Right kidney (tissue), 1 donor: ENCODE measurements around the gene ULBP2.
"Not testable (repeated sequence)": the region's sequence is repeated elsewhere in the genome, so short reads cannot be mapped to it uniquely, and the experiment has no call there.

Experiments used
- DNase-seq: peaks from one replicate; pipeline ENCODE4 v3.0.0-alpha.2; 2016

The ULBP2 gene

DNA sequence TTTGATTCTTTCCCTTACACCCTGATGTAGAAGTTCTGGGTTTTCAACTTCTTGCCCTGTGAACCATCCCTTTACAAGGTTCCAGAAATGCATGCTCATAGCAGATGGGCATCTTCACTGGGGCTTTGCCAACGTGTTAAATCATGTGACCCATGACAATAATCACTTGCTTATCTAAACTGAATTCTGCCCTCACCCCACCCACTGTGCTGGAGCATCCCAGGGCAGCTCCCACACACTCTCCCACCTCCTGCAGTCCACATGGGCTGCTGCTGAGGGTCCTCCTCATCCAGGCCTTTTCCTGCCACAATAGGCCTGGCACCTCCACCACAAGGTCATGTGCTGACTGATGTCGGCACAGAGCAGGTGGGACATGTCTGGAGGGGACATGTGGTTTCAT lies 26.2 kb downstream of the ULBP2 start:
- DNase-seq, result not testable (repeated sequence)

DNA sequence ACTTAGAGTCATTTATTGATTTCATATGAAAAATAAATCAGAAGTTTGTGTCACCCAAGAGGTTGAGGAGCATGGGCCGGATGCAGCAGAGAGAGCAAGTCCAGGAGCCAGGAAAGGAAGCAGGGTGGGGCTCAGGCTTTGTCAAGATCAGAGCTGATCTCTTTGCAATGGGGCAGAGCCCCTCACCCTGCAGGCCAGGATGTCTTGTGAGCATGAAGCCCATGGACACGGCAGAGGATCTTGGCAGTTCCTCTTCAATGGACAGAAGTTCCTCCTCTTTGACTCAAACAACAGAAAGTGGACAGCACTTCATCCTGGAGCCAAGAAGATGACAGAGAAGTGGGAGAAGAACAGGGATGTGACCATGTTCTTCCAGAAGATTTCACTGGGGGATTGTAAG lies 27.1 kb downstream of the ULBP2 start:
- DNase-seq, result not testable (repeated sequence)

DNA sequence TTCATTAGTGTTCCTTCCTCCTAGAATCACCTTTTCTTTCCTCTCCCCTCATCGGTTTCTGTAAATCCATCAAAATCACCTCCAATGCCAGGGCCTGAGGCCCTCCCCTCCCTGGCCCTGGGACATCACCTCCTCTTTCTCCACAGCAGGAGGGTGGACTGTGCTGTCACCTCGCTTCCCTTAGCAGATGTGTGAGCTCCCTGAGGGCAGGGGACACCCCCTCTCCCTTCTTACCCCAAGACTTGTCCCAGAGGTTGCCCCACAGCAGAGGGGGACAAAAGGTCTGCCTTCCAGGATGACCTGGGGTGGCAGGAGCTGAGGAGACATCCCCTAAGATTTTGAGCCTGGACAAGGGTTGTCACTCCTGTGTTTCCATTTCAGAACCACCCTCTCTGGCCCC lies 27.8 kb downstream of the ULBP2 start:
- DNase-seq, result no peak

DNA sequence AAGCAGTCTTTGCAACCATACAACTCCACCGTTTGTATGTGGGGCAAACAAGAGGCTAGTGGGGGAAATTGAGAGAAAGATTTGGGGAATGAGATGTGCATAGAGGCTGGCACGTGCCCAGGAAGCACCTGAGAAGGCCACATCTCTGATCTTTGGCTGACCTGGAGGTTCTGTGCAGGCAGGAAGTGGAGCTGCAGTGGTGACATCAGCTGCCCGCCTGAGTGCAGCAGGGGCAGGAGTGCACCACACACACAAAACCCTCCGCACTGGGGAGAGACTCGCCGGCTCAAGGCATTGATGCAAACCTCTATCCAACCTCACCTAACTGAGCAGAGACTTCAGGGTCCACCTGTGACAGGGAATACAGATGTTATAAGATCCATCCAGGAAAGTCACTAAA lies 32.6 kb downstream of the ULBP2 start:
- not testable (repeated sequence) for DNase-seq

DNA sequence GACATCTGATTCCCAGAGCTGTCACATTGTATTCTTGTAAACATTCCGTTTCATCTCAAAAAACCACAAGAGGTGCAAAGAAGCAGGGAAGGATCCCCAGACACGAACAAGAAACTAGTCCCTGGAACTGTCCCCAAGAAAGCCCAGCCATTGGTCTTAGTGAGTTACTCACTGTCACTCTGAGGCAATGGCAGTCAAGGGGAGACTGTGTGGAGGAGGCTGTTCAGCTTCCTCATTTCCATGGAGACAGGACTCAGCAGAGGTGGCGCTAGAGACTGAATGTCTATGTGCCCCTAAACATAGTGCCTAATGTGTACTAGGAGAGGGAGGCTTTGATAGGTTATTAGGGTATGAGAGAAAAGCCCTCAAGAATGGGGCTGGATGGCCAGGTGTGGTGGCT lies 33.0 kb downstream of the ULBP2 start:
- DNase-seq, result no peak

DNA sequence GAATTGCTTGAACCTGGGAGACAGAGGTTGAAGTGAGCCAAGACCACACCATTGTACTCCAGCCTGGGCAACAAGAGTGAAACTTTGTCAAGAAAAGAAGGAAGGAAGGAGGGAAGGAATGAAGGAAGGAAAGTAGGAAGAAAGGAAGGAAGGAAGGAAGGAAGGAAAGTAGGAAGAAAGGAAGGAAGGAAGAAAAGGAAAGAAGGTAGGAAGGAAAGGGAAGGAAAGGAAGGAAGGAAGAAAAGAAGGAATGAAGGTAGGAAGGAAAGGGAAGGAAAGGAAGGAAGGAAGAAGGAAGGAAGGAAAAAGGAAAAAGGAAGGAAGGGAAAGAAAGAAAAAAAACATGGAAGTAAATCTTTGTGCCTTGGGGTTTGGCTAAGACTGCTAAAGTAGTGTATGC lies 33.6 kb downstream of the ULBP2 start:
- no peak for DNase-seq

DNA sequence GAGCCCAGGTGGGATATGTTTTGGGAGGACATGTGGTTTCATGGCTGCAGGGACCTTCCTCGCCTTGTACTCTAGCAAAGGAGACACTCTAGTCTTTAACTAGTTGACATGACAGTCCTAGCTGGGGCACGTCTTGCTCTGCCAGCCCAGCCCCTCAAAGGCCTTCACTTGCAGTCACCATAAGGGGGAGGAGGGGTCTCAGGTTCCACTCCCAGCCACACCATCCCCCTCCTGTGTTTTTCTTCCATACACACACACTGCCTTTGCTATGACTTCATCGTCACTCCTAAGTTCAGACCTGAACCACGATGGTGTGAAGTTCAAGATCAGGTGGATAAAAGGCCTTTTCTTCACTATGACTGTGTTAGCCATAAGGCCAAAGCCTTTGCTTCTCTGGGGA lies 35.4 kb downstream of the ULBP2 start:
- DNase-seq, result no peak

DNA sequence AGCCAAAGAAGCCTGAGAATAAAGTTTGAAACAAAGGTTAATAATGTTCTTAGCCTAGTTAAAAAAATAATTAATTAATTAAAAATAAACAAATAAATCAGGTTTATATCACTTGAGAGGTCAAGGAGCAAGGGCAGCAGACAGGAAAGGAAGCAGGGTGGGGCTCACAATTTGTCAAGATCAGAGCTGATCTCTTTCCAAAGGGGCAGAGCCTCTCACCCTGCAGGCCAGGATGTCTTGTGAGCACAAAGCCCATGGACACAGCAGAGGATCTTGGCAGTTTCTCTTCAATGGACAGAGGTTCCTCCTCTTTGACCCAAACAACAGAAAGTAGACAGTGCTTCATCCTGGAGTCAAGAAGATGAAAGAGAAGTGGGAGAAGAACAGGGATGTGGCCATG lies 36.8 kb downstream of the ULBP2 start:
- DNase-seq, result no peak

DNA sequence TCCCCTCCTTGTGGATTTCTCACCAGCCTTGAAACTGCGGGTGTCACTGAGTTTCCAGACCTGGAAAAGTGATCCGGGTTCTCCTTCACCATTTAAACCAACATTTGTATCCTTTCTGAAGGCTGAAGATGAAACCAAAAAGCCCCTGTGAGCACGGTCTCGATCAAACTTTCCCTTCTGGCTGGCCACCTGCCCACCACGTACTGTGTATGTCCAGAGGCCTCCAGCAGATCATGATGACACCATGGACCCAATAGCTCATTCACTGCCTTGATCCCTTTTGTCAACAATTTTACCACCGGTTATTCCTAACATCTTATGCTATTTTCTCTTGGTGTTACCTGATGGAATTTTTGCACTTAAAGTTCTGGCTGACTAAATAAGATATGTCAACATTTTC lies 37.5 kb downstream of the ULBP2 start:
- no peak for DNase-seq

DNA sequence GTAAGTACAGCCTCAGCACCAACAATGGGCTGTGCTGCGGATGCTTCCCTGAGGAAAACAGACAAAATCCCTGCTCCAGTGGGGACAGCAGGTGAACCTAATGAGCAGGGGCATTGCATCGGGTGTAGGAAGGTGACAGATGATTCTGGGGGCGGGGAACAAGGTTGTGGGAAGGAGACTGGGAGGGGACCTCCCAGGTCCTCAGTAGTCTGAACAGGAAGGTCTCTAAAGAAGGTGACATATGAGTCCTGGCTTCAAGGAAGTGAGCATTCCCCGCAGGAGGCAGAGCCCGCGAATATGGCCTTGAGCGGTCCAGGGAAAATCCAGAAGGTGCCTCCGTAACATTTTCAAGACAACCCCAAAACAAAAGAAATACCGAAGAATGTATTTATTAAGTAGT lies 41.3 kb downstream of the ULBP2 start:
- DNase-seq, result no peak

DNA sequence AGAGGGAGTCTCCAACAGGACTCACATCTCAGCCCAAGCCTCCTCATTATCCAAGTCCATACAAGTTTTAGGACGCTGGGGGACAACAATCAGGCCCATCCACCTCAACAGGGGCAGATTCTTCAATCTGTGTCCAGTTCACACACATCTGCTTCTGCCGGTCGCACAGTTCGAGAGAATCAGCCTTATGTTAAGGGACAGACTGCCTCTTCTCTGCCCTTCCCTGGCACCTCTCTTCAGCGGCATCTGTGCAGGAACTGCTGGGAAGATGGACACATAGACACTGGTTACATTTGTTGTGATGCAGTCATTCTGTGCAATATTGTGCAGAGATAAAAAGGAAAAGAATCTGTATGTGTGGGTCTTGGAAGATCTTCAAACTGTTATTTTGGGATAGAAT lies 43.0 kb downstream of the ULBP2 start:
- no peak for DNase-seq

DNA sequence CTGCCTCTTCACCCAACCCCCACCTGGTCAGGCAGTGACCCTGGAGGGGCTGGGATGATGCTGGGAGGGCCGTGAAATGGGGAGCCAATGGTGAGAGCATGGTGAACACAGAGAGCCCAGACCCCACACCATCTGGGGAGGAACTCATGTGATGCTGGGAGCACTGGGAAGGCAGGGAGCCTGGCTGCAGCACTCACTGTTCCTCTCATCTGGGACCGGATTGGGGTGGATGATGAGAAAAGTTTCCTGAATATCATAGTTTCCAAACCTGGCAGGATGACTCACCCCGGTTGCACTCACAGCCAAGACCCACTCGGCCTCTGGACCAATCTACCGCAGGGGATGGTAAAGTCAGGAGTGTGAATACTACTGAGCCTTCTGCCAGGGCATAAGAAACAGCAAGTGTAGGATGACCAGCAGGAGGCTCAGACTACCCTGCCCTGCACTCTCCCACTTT lies 43.7 kb downstream of the ULBP2 start:
- no peak for DNase-seq

DNA sequence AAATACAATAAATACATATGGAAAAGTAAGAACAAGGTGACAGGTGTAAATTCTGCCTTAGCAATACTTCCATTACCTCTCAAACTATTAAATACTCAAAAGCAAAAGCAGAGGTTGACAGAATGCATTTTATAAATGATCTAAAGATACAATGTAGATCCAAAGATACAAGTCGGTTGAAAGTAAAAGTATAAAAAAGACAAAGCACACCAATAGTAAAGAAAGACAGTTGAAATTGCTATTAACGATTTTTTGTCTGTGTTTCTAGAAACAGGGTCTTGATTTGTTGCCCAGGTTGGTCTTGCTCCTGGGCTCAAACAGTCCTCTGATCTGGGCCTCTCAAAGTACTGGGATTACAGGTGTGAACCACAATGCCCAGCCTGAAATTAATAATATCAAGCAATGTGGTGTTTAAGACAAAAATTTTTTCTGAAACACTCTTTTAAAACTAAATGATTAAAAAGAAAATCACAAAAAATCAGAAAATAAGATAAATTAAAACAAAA lies 45.8 kb downstream of the ULBP2 start:
- DNase-seq, result no peak

DNA sequence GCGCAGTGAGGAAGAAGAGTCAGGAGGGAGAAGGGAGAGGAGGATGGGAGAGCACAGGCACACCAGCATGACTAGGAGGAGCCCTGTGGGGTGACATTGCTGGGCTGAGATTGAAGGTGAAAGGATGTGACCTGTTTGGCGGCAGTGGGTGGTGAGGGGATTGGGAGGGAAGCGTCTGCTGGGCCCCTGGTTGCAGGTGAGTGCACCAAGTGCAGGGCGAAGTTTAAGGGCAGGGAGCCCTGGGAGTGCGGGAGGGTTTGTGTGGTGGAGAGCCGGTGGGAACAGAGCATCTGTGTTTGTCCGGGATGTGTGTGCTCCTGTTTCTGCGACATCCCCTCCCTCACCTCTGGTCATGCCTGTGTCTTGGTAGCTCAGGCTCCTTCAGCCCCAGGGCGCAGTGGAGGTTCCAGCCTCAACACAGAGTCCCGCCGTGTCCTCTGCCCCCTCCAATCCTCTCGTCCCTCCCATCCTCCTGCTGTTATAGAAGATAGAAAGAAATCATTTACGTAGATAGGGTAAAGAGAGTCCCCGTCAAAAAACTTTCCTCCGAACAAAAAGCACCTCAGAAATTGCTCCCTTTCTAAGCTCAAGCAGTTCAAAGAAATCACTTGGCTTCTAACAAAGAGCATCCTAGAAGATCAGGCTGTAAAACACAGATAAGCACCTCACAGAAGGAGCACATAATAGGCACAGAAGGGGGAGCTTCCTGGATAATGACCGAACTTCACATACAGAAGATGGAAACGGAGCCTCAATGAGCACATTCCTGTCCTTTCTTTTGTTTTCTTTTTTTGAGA lies 46.9 kb downstream of the ULBP2 start:
- DNase-seq, result no peak

DNA sequence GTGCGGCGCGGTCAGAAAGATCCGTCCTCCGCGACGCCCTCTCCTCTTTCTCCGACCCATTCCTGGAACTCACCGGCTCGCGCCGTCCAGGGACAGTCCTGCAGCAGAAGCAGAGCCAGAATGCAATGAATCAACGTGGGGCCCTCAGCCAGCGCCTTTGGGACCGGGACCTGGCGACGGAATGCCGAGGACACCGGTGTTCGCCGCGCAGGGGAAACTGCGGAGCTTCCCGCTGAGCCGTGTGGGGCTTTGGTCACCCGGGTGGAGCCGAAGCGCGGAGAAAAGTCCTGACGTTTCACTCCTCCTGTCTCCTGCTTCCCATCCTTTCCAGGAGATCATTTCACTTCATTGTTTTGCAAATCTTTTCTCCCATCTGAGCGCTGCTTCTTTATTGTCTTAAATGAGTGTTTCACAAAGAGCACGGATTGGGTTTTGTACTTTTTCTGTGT lies 48.4 kb downstream of the ULBP2 start:
- peak; percentile 54 for DNase-seq

DNA sequence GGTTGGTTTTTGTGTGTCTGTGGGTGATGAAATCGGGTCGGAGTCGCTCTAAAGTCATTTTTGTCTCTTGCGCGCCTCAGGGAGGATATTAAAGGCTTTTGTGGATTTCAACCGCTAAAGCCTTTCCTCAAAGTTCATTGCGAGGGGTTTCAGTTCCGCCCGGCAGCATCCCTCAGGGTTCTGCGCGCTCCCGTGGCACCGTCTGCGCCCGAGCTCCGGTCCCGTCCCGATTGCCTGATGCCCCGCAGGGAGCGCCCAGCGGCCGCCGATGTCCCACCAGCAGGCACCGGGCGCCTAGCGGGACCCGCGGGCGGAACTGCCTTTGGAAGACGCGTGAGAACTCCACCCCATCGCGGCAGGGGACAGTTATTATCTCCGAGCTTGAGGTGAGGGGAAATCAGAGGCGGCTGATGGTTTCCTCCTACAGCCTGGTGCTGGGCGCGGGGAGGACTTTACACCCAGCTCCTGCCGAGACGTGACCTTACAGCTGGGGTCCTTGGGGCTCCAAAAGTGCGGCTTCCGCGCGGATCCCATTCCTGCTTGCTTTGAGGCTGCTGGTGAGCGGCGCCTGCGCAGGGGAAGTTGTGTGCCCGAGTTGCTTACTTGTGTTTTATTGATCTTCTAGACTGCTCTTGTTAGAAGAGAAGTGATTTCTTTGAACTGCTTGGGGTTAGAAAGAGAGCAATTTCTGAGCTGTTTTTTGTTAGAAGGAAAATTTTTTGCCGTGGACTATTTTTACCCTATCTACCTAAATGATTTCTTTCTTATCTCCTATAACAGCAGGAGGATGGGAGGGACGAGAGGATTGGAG lies 49.1 kb downstream of the ULBP2 start:
- peak; percentile 68 for DNase-seq

DNA sequence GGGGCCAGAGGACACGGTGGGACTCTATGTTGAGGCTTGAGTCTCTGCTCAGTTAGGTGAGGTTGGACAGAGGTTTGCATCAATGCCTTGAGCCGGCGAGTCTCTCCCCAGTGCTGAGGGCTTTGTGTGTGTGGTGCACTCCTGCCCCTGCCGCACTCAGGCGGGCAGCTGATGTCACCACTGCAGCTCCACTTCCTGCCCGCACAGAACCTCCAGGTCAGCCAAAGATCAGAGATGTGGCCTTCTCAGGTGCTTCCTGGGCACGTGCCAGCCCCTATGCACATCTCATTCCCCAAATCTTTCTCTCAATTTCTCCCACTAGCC lies 49.6 kb downstream of the ULBP2 start:
- DNase-seq, result not testable (repeated sequence)

DNA sequence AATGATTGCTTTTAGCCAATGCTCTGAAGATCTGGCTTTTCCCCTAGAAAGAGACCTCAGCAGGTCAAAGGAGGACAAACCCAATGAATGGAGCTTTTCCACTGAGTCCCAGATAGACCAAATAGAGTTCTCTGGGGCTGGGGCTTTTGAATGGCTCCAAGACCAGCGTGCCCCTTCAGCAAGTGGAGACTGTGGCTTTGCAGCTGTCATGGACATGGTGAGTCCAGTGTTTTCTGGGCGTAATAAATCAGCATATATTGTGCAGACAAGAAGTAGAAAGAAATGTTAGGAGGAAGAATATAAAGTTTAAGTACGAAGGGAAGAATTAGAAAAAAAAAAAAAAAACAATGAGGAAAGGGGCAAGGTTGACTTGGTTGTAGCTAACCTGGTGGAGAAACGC lies 50.0 kb downstream of the ULBP2 start:
- no peak for DNase-seq

DNA sequence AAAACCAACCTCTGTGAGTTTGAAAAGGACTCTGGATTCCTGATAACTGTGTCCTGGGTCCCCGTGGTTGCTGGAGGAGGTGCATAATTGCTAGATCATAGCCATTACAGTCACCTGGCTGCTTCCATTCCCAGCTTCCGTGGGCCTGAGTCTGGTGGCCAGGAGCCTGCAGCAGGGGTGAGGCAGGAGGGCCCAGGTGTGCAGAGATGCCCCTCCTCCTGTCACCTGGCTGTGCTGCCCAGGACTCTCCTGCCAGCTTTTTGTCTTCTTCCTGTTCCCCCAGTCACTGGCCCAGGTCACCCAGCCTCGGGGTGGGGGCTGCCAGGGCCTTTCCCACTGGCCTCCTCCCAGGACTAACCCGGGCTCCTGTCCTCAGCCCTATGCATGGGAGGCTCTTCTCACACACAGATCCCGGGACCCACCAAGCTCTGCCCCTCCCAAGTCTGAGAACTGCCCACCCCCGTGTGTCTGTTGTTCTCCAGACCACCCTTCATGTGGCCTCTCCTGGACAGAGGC lies 53.5 kb downstream of the ULBP2 start:
- no peak for DNase-seq

DNA sequence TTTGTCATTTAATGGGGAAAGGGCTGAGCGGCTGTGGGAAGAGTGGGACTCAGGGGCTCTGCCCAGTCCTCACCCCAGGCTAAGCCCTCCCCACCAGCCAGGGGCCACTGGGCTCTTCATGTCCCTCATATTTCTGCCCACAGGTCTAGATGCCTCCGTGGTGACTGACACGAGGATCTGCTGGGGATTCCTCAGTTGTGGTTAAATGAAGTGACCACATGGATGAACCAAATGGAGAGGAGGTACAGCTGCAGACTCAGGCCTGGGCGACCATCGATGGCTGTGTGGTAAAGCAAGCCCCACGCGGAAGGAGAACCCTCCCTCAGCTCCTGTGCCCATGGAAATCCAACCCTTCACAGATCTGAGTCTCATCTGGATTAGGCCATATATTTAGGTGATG lies 54.2 kb downstream of the ULBP2 start:
- no peak for DNase-seq
